IMR-90 (cell line): ENCODE results near the gene CCDC88B. TPM values are rescaled to one million over a fixed set of nuclear protein-coding genes. Genes with fewer than 3 reads are reported as not detected.

ENCODE experiments used
- ATAC-seq: fragments of 200-7000 bp; cut with Tn5 transposase; 2 replicates; pipeline ENCODE4 v1.9.1; 2020; ENCODE audit warnings: low read depth, mild to moderate bottlenecking, moderate library complexity
- BruUV-seq: library from RNA; stranded (reverse); fragments of 400-500 nt; replicated peaks from 2 replicates; lab custom pipeline; 2021; lab: Mats Ljungman, UMichigan
- CTCF ChIA-PET: fragments of 300-600 bp; formaldehyde crosslinking; extraction: SDS; loops from one replicate; lab custom pipeline; 2021; ENCODE audit warnings: antibody characterized with exemption; lab: Yijun Ruan, JAX
- POLR2A ChIA-PET: fragments of 300-600 bp; sonication (Branson Sonifier 250); formaldehyde crosslinking; loops from one replicate; lab custom pipeline; 2022; ENCODE audit warnings: antibody characterized with exemption; ENCODE audit not compliant: unreplicated experiment; lab: Charles Lee
- DNase-seq: peaks from one replicate; pipeline ENCODE4 v3.0.0; 2013
- H2AFZ ChIP-seq: replicated peaks from 2 replicates; pipeline ENCODE3; 2013; ENCODE audit warnings: low read length, mild to moderate bottlenecking; ENCODE audit not compliant: poor library complexity
- H2AK5ac ChIP-seq: 2 replicates; pipeline ENCODE4 v1.6.1; 2013; ENCODE audit warnings: low read depth, low read length, inconsistent platforms
- H2AK9ac ChIP-seq: replicated peaks from 2 replicates; pipeline ENCODE3; 2013; ENCODE audit warnings: mild to moderate bottlenecking, low read depth, low read length, moderate library complexity; ENCODE audit not compliant: poor library complexity
- H2BK120ac ChIP-seq: 2 replicates; pipeline ENCODE4 v1.6.1; 2013; ENCODE audit warnings: low read depth, low read length, inconsistent platforms
- H2BK15ac ChIP-seq: 3 replicates; pipeline ENCODE4 v1.6.1; 2013; ENCODE audit warnings: low read depth, low read length, inconsistent platforms
- H2BK20ac ChIP-seq: 2 replicates; pipeline ENCODE4 v1.6.1; 2013; ENCODE audit warnings: low read depth, mild to moderate bottlenecking, inconsistent platforms, low read length, moderate library complexity
- H2BK5ac ChIP-seq: 2 replicates; pipeline ENCODE4 v1.6.1; 2013; ENCODE audit warnings: mild to moderate bottlenecking, low read depth, low read length, inconsistent platforms; ENCODE audit not compliant: poor library complexity, severe bottlenecking
- H3K14ac ChIP-seq: replicated peaks from 2 replicates; pipeline ENCODE4 v1.6.1; 2013; ENCODE audit warnings: low read depth, low read length, inconsistent platforms
- H3K18ac ChIP-seq: 2 replicates; pipeline ENCODE4 v1.6.1; 2013; ENCODE audit warnings: low read depth, low read length, control low read depth
- H3K23ac ChIP-seq: 2 replicates; pipeline ENCODE4 v1.6.1; 2013; ENCODE audit warnings: low read depth, low read length, inconsistent platforms
- H3K27ac ChIP-seq: 2 replicates; pipeline ENCODE4 v1.5.1; 2013; ENCODE audit warnings: mild to moderate bottlenecking, control low read depth, low read length; ENCODE audit not compliant: insufficient read depth
- H3K27me3 ChIP-seq: 2 replicates; pipeline ENCODE4 v1.6.1; 2013; ENCODE audit warnings: low read length; ENCODE audit not compliant: control insufficient read depth, insufficient read depth
- H3K36me3 ChIP-seq: 2 replicates; pipeline ENCODE4 v1.6.1; 2013; ENCODE audit warnings: low read length, mixed read lengths; ENCODE audit not compliant: control insufficient read depth, insufficient read depth
- H3K4ac ChIP-seq: 2 replicates; pipeline ENCODE4 v1.6.1; 2013; ENCODE audit warnings: low read depth, low read length, inconsistent platforms
- H3K4me1 ChIP-seq: 2 replicates; pipeline ENCODE4 v1.6.1; 2013; ENCODE audit warnings: low read length, mixed read lengths; ENCODE audit not compliant: control insufficient read depth, insufficient read depth
- H3K4me2 ChIP-seq: 2 replicates; pipeline ENCODE4 v1.6.1; 2013; ENCODE audit warnings: low read depth, mild to moderate bottlenecking, control low read depth, low read length, moderate library complexity
- H3K4me3 ChIP-seq: 2 replicates; pipeline ENCODE4 v1.5.1; 2013; ENCODE audit warnings: low read depth, mild to moderate bottlenecking, control low read depth, low read length, moderate library complexity; ENCODE audit not compliant: insufficient read depth
- H3K56ac ChIP-seq: 2 replicates; pipeline ENCODE4 v1.6.1; 2013; ENCODE audit warnings: low read length, inconsistent platforms; ENCODE audit not compliant: insufficient read depth; ENCODE audit errors: extremely low read depth
- H3K79me1 ChIP-seq, 2 experiments: 2 replicates each; pipeline ENCODE4 v1.6.1; 2013; ENCODE audit warnings: low read length in 2 of 2, inconsistent platforms in 1 of 2, low read depth in 1 of 2
- H3K9ac ChIP-seq: 2 replicates; pipeline ENCODE4 v1.6.1; 2013; ENCODE audit warnings: low read depth, low read length, control low read depth
- H3K9me1 ChIP-seq: 2 replicates; pipeline ENCODE4 v1.6.1; 2013; ENCODE audit warnings: low read length, inconsistent platforms; ENCODE audit not compliant: insufficient read depth
- H3K9me3 ChIP-seq: 2 replicates; pipeline ENCODE4 v1.6.1; 2013; ENCODE audit warnings: low read length; ENCODE audit not compliant: control insufficient read depth, insufficient read depth
- H4K20me1 ChIP-seq: 2 replicates; pipeline ENCODE4 v1.6.1; 2013; ENCODE audit warnings: low read length, inconsistent platforms; ENCODE audit not compliant: insufficient read depth
- H4K5ac ChIP-seq: 2 replicates; pipeline ENCODE4 v1.6.1; 2013; ENCODE audit warnings: mild to moderate bottlenecking, low read depth, low read length, control low read depth
- H4K8ac ChIP-seq, 2 experiments: 2 replicates each; pipeline ENCODE4 v1.6.1; 2013; ENCODE audit warnings: low read depth in 2 of 2, low read length in 2 of 2, control low read depth in 1 of 2, inconsistent platforms in 1 of 2
- H4K91ac ChIP-seq: 2 replicates; pipeline ENCODE4 v1.6.1; 2013; ENCODE audit warnings: low read depth, low read length, inconsistent platforms; ENCODE audit not compliant: insufficient read depth
- BHLHE40 ChIP-seq: fragments of 150-350 bp; IDR thresholded peaks from 2 replicates; pipeline ENCODE4 v1.6.1; 2016; ENCODE audit warnings: mild to moderate bottlenecking, low read depth, low read length
- CEBPB ChIP-seq: IDR thresholded peaks from 2 replicates; pipeline ENCODE4 v1.6.1; 2012; ENCODE audit warnings: low read depth, low read length, improper control_type of control experiment
- CHD1 ChIP-seq: IDR thresholded peaks from 2 replicates; pipeline ENCODE4 v1.6.1; 2012; ENCODE audit warnings: low read depth, low read length, improper control_type of control experiment
- CTCF ChIP-seq: conservative IDR thresholded peaks from 2 replicates; pipeline ENCODE4 v1.5.1; 2012; ENCODE audit warnings: mild to moderate bottlenecking, low read depth, low read length, improper control_type of control experiment
- FOS ChIP-seq: fragments of 150-350 bp; IDR thresholded peaks from 2 replicates; pipeline ENCODE4 v1.6.1; 2016; ENCODE audit warnings: low read depth, low read length
- MAFK ChIP-seq: IDR thresholded peaks from 2 replicates; pipeline ENCODE4 v1.6.1; 2012; ENCODE audit warnings: low read depth, low read length, improper control_type of control experiment
- MAZ ChIP-seq: IDR thresholded peaks from 2 replicates; pipeline ENCODE4 v1.6.1; 2012; ENCODE audit warnings: low read depth, mild to moderate bottlenecking, low read length, improper control_type of control experiment, moderate library complexity, borderline replicate concordance
- MXI1 ChIP-seq: IDR thresholded peaks from 2 replicates; pipeline ENCODE4 v1.6.1; 2012; ENCODE audit warnings: low read depth, mild to moderate bottlenecking, low read length, moderate library complexity, borderline replicate concordance
- NFE2L2 ChIP-seq: fragments of 150-350 bp; IDR thresholded peaks from 2 replicates; pipeline ENCODE4 v1.6.1; 2016; ENCODE audit warnings: low read depth, mild to moderate bottlenecking, low read length
- POLR2A ChIP-seq: IDR thresholded peaks from 2 replicates; pipeline ENCODE4 v1.6.1; 2012; ENCODE audit warnings: mild to moderate bottlenecking, low read depth, low read length
- RAD21 ChIP-seq: IDR thresholded peaks from 2 replicates; pipeline ENCODE4 v1.6.1; 2012; ENCODE audit warnings: low read length, improper control_type of control experiment
- RCOR1 ChIP-seq: IDR thresholded peaks from 2 replicates; pipeline ENCODE4 v1.6.1; 2012; ENCODE audit warnings: mild to moderate bottlenecking, low read length, improper control_type of control experiment; ENCODE audit not compliant: insufficient replicate concordance
- RFX5 ChIP-seq: IDR thresholded peaks from 2 replicates; pipeline ENCODE4 v1.8.0; 2012; ENCODE audit warnings: low read depth, mild to moderate bottlenecking, low read length, moderate library complexity
- SMC3 ChIP-seq: fragments of 150-350 bp; IDR thresholded peaks from 2 replicates; pipeline ENCODE4 v1.6.1; 2016; ENCODE audit warnings: low read depth, mild to moderate bottlenecking, antibody characterized with exemption, low read length, moderate library complexity
- USF2 ChIP-seq: fragments of 150-350 bp; IDR thresholded peaks from 2 replicates; pipeline ENCODE4 v1.6.1; 2017; ENCODE audit warnings: mild to moderate bottlenecking, antibody characterized with exemption, low read length, low read depth
- WGBS, 2 experiments: methylation state at CpG; one replicate each; pipeline versions ENCODE4 v1.1.5 to v1.1.7; 2013; ENCODE audit warnings: missing lambda C conversion rate in 2 of 2; ENCODE audit not compliant: insufficient read length in 1 of 2; ENCODE audit errors: extremely low coverage in 2 of 2; 5-methylcytosine and 5-hydroxymethylcytosine counted together
- dilution Hi-C: fragments of 300-500 bp; cut with HindIII; formaldehyde crosslinking; loops from one replicate; pipeline ENCODE4 v1.14.3; 2018; ENCODE audit warnings: low sequenced_read_pairs; ENCODE audit not compliant: unreplicated experiment
- in situ Hi-C: fragments of 300-500 bp; cut with MboI; formaldehyde crosslinking; loops from 3 replicates; pipeline ENCODE4 v1.14.3; 2019; ENCODE audit warnings: low sequenced_read_pairs, inconsistent platforms, mixed read lengths
- intact Hi-C: fragments of 100-400 bp; cut with micrococcal nuclease; formaldehyde crosslinking; loops from 2 replicates; pipeline ENCODE4 v1.10.0; 2022
- polyA plus RNA-seq, 3 experiments: library from polyadenylated mRNA; depleted of rRNA; stranded (reverse); fragments of >200 nt; gene quantifications; 2 replicates each; pipeline ENCODE4 v1.2.3, GENCODE V29; 2012; ENCODE audit warnings: low replicate concordance in 1 of 3
- total RNA-seq: library from RNA; depleted of rRNA; stranded (reverse); fragments of >200 nt; gene quantifications from 2 replicates; pipeline ENCODE4 v1.2.3, GENCODE V29; 2012

The CCDC88B gene
- total and polyA plus RNA-seq, 2 of the 4 experiments (the other 2 are of a cell fraction): 1.3 to 2.5 TPM

GRCh38 chr11:64291752-64292459 lies 48.1 kb upstream of the CCDC88B start:
- ATAC-seq (peak; percentile 31), DNase-seq (no peak)
- Histone ChIP-seq H3K27ac (no peak overlapping the region), H2BK15ac (no peak overlapping the region), H4K5ac (no peak overlapping the region), H3K14ac (no peak overlapping the region), H3K4ac (no peak overlapping the region), H2BK120ac (no peak overlapping the region), H3K4me3 (peak overlapping the region; percentile 24), H3K4me1 (peaks cover 4% of the 10 kb centered on the region; the same call in 1 of the 2 replicates), H3K9me3 (no peaks in the 10 kb centered on the region), H3K4me2 (peak overlapping the region; percentile 45), H3K36me3 (no peaks in the 10 kb centered on the region), H3K27me3 (peaks cover 66% of the 10 kb centered on the region), H2AK9ac (no peak overlapping the region), H3K18ac (no peak overlapping the region), H2AFZ (peak overlapping the region; percentile 72), H2AK5ac (no peak overlapping the region), H3K79me1 (peaks cover 0 to 4% of the 10 kb centered on the region in 2 experiments; a peak in 1 of 4 replicates), H3K23ac (no peak overlapping the region), H3K9me1 (no peaks in the 10 kb centered on the region), H2BK5ac (no peak overlapping the region), H3K56ac (no peak overlapping the region), H4K8ac (no peak overlapping the region), H3K9ac (no peak overlapping the region), H2BK20ac (no peak overlapping the region), H4K20me1 (peaks cover 5% of the 10 kb centered on the region; the same call in 1 of the 2 replicates), H4K91ac (no peak overlapping the region)
- dilution Hi-C loops (no loop called here), in situ Hi-C loops (no loop called here), intact Hi-C loops (no loop called here)
- ChIA-PET POLR2A (no interaction called here), CTCF (interaction anchor here (1.1 kb wide), 1 partner anchor 9 kb away, joined by 5 read pairs; no protein-coding TSS in a partner anchor)
- BruUV-seq: no TSS peak
- WGBS, 2 experiments: 2% methylated on average over 56 of the region's 96 CpGs; no CpG with 5 or more reads in 1 of the 2 experiments
- TF ChIP-seq MAZ: no peak
- TF ChIP-seq RCOR1: no peak
- no peak for TF ChIP-seq USF2
- no peak for TF ChIP-seq CEBPB
- TF ChIP-seq RFX5: no peak
- no peak for TF ChIP-seq FOS
- no peak for TF ChIP-seq NFE2L2
- no peak for TF ChIP-seq RAD21
- TF ChIP-seq MAFK: no peak
- no peak for TF ChIP-seq POLR2A
- no peak for TF ChIP-seq MXI1
- no peak for TF ChIP-seq CTCF
- no peak for TF ChIP-seq CHD1
- TF ChIP-seq BHLHE40: no peak
- no peak for TF ChIP-seq SMC3
